Mucosa of rectum (tissue), 2 donors: ENCODE measurements around the gene TMEM97.

Experiments used
- H3K27ac ChIP-seq, 2 donors: one replicate each; pipeline ENCODE4 v1.7.0; 2013; ENCODE audit warnings: inconsistent platforms in 2 of 2, low read depth in 2 of 2, low read length in 2 of 2
- H3K27me3 ChIP-seq, 2 donors: one replicate each; pipeline ENCODE4 v1.7.0; 2013; ENCODE audit warnings: low read length in 2 of 2; ENCODE audit not compliant: control insufficient read depth in 2 of 2, insufficient read depth in 2 of 2
- H3K36me3 ChIP-seq, 2 donors: one replicate each; pipeline ENCODE4 v1.7.0; 2013; ENCODE audit warnings: low read length in 2 of 2; ENCODE audit not compliant: control insufficient read depth in 2 of 2, insufficient read depth in 2 of 2
- H3K4me1 ChIP-seq, 2 donors: one replicate each; pipeline ENCODE4 v1.7.0; 2013; ENCODE audit warnings: low read length in 2 of 2, mild to moderate bottlenecking in 1 of 2; ENCODE audit not compliant: control insufficient read depth in 2 of 2, insufficient read depth in 2 of 2
- H3K4me3 ChIP-seq, 2 donors: one replicate each; pipeline ENCODE4 v1.7.0; 2013; ENCODE audit warnings: low read length in 2 of 2
- H3K9ac ChIP-seq, 2 donors: one replicate each; pipeline ENCODE4 v1.7.0; 2013; ENCODE audit warnings: low read length in 2 of 2, low read depth in 1 of 2, mild to moderate bottlenecking in 1 of 2
- H3K9me3 ChIP-seq, 2 donors: one replicate each; pipeline ENCODE4 v1.7.0; 2013; ENCODE audit warnings: low read length in 2 of 2; ENCODE audit not compliant: control insufficient read depth in 2 of 2
- donor health status: healthy.
- donor health status: Normal muscosa, but diverticular disease.

The TMEM97 gene

DNA sequence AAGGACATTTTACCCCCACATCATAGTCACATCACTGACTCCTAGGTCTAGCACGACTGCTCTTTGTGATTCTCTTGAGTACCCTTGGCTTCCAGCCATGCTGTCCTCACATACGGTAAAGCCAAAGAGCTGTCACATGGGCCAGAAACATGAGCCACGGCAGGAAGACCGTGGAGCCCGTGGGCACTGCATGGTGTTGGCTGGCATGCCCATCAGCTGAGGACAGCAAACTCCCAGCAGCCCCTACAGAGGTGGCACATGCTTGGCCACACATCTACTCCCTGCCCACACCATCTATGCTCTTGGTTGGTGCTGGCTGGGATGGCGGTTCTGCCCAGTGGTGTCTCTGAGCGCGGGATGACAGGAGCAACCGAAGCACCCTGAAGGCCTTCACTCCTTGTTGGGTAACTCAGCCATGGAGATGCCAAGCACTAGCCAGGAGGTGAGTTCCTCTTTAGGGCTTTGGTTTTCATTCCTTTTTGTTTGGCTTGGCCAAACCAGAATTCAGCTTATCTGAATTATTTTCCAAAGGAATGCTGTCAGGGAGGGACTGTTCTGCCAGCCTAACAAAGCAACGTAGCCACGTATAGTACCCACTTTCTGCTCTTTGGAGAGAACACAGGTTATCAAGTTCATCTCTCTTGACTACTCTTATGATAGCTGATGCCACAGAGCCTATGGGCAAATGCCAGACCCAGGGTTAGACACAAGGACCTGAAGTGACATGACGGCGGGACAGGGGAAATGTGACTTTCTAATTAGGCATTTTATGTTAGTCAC is 26.6 kb downstream of the TMEM97 start:
- Histone ChIP-seq H3K4me3 (no peak overlapping the region), H3K27me3 (no peaks in the 10 kb centered on the region), H3K4me1 (no peaks in the 10 kb centered on the region), H3K36me3 (peaks cover 76 to 89% of the 10 kb centered on the region in 2 donors), H3K27ac (no peak overlapping the region), H3K9ac (no peak overlapping the region), H3K9me3 (no peaks in the 10 kb centered on the region)

DNA sequence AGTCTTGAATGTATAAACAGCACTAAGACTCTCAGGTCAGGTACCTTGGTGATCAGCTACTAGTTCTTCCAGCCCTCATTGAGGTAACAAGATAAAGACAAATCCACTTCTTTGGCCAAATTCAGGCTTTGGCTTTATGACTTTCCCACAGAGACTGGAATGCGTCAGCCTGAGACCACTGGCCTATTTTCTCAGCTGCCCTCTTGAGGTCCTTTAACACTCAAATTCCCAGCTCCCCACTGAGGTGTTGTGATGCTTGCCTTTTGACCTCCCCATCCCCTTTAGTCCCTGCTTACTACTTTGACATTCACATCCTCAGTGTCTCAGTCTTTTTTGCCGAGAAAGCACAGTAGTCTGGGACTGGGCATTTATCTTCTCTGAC is 27.2 kb downstream of the TMEM97 start:
- Histone ChIP-seq H3K4me1 (no peaks in the 10 kb centered on the region), H3K27me3 (no peaks in the 10 kb centered on the region), H3K4me3 (no peak overlapping the region), H3K9ac (no peak overlapping the region), H3K36me3 (peaks cover 78 to 90% of the 10 kb centered on the region in 2 donors), H3K9me3 (no peaks in the 10 kb centered on the region), H3K27ac (no peak overlapping the region)

DNA sequence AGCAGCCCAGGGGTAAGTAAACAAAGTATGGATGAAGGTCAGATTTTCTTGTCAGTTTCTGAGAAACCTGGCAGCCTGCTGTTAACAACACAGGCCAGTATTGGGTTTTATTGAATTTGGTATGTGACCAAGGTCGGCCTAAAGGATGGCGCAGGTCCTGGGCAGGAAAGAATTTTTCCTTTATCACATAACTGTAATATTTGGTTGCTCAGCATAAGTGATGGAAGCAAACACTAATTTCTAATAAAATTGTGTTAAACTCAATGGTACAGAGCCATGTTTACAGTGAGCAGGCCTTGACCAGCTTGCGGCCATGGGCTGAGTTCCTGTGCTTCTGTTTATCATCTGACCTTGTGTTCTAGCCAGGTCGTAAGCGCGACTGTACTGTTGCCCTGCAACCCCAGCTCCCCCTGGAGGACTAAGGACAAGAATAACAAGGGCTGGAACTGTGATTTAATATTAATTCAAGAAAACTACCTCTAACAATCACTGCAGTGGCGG is 27.8 kb downstream of the TMEM97 start:
- Histone ChIP-seq H3K4me3 (no peak overlapping the region), H3K9ac (no peak overlapping the region), H3K36me3 (peaks cover 78 to 90% of the 10 kb centered on the region in 2 donors), H3K4me1 (no peaks in the 10 kb centered on the region), H3K27ac (no peak overlapping the region), H3K27me3 (no peaks in the 10 kb centered on the region), H3K9me3 (no peaks in the 10 kb centered on the region)

DNA sequence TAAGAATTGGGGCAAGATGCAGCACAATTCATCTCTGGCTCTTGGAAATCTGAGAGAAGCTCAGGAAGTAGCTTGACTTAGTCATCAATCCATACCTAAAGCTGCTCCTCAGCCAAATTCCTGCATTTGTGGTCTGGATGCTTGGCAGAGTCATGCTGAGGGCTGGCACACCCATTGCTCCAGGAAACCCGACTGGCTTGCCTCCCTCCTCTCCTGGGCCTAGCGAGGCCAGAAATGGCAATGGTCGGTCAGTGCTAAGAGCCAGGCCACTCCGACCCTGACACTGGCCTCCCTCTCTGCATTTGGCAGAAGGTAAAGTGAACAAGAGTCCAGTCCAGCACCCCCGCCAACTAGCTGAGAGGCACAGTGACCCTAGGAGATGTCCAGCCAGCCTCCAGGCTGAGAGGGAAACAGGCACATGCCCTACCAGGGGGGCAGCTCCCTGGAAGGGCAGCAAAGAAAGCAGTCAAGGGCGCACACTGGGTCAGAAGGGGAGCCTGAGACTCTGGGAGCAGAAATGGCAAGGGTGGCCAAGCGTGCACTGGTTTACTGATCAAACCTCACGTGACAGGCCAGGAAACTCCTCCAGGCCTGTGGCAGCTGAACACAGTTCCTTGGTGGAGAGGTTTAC is 28.4 kb downstream of the TMEM97 start:
- Histone ChIP-seq H3K4me1 (no peaks in the 10 kb centered on the region), H3K9me3 (no peaks in the 10 kb centered on the region), H3K27me3 (no peaks in the 10 kb centered on the region), H3K4me3 (no peak overlapping the region), H3K9ac (no peak overlapping the region), H3K36me3 (peaks cover 74 to 89% of the 10 kb centered on the region in 2 donors), H3K27ac (no peak overlapping the region)

GRCh38 chr17:28348979-28349378 is 30.0 kb downstream of the TMEM97 start:
- Histone ChIP-seq H3K36me3 (peaks cover 74 to 86% of the 10 kb centered on the region in 2 donors), H3K9ac (no peak overlapping the region)

DNA sequence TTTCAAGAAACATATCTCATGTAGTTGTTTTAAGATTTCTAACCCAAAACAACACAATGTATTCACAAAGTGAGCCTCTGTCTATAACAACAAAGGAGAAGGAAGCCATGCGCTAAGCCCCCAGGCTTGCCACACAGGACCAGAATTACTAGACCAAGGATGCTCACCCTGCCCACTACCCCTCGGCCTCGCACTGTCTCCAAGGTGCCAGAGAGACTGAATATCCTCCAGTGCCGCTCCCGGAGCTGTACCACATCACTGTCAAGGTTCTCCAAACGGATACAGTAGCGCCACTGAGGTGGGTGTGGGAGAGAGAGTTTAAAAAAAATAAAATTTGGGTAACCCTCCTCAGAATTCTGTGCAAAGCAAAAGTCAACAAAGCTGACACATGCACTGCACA is 31.3 kb downstream of the TMEM97 start:
- H3K36me3 ChIP-seq, result peaks cover 69 to 85% of the 10 kb centered on the region in 2 donors

More at GRCh38 chr17:28348979-28349378, 30.0 kb downstream of the TMEM97 start:
- Histone ChIP-seq H3K27me3 (no peaks in the 10 kb centered on the region), H3K27ac (no peak overlapping the region), H3K4me1 (no peaks in the 10 kb centered on the region), H3K4me3 (no peak overlapping the region), H3K9me3 (no peaks in the 10 kb centered on the region)

GRCh38 chr17:28357061-28357900 is 38.3 kb downstream of the TMEM97 start, which contains the start of gene POLDIP2:
POLDIP2 (minus strand) TSS chr17:28357527; CDS start chr17:28357448, 79 bp downstream.
- Histone ChIP-seq H3K27ac (peak within 1 kb of the TSS; percentile 71 to 82), H3K36me3 (peaks cover 32 to 50% of the 10 kb centered on the region in 2 donors), H3K4me3 (peak within 1 kb of the TSS; percentile 78 to 91), H3K27me3 (no peaks in the 10 kb centered on the region), H3K9ac (peak within 1 kb of the TSS; percentile 85 to 97), H3K4me1 (peaks cover 12 to 17% of the 10 kb centered on the region in 2 donors), H3K9me3 (no peaks in the 10 kb centered on the region)

More for the DNA sequence above, 31.3 kb downstream of the TMEM97 start:
- H3K27ac ChIP-seq, result no peak overlapping the region
- no peaks in the 10 kb centered on the region for H3K4me1 ChIP-seq
- no peak overlapping the region for H3K4me3 ChIP-seq
- no peaks in the 10 kb centered on the region for H3K27me3 ChIP-seq
- no peaks in the 10 kb centered on the region for H3K9me3 ChIP-seq
- no peak overlapping the region for H3K9ac ChIP-seq

- Histone ChIP-seq H3K9me3 (no peaks in the 10 kb centered on the region), H3K27me3 (no peaks in the 10 kb centered on the region), H3K4me3 (peak overlapping the region; percentile 76 to 91), H3K4me1 (peaks cover 12 to 17% of the 10 kb centered on the region in 2 donors), H3K9ac (peak overlapping the region; percentile 62 to 77), H3K36me3 (peaks cover 33 to 52% of the 10 kb centered on the region in 2 donors), H3K27ac (peak overlapping the region in 1 of 2 donors; percentile 52)
These were observed 38.8 kb downstream of the TMEM97 start for GRCh38 chr17:28357901-28358197.

DNA sequence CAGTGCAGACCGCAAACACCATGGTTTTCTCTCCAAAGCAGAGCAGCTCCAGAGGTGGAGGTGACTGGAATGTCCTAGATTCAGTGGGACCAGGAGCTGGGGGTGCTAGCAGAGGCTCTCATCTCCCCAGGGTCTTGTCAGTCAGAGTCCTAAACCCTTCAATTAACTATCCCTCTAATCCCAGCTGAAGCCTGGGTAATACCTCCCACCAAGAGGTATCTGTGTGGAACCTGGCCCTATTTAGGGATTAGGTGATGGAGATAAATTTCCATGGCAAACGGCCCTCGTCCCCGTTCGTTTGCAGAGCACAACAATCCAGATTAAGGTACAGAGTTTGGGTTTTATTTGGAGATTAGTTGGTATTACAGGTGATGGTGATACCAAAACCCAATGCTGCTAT is 44.2 kb downstream of the TMEM97 start:
- H3K9ac ChIP-seq, result no peak overlapping the region
- H3K9me3 ChIP-seq, result no peaks in the 10 kb centered on the region
- peaks cover 3 to 4% of the 10 kb centered on the region in 2 donors for H3K4me1 ChIP-seq
- no peak overlapping the region for H3K4me3 ChIP-seq
- H3K36me3 ChIP-seq, result peaks cover 32 to 48% of the 10 kb centered on the region in 2 donors
- no peak overlapping the region for H3K27ac ChIP-seq
- H3K27me3 ChIP-seq, result no peaks in the 10 kb centered on the region
